Activated T-helper 17 cell treated with anti-CD3 and anti-CD28 coated beads, Interleukin-2, amount 50 U/mL, for 72 hours (primary cell): ENCODE results near the gene SS18. TPM values are rescaled to one million over a fixed set of nuclear protein-coding genes. Genes with fewer than 3 reads are reported as not detected.
"Not testable (repeated sequence)": the region's sequence is repeated elsewhere in the genome, so short reads cannot be mapped to it uniquely, and the experiment has no call there.

Experiments
- ATAC-seq: fragments of 150-1000 bp; cut with Tn5 transposase; replicated peaks from 2 replicates; pipeline ENCODE4 v1.10.0; 2021; ENCODE audit warnings: mild to moderate bottlenecking, moderate library complexity
- H3K27ac Mint-ChIP-seq: one replicate; pipeline ENCODE4 v1.8.0; 2022; ENCODE audit warnings: mixed read lengths
- H3K27me3 Mint-ChIP-seq: one replicate; pipeline ENCODE4 v1.8.0; 2022; ENCODE audit warnings: mixed read lengths
- H3K36me3 Mint-ChIP-seq: one replicate; pipeline ENCODE4 v1.8.0; 2022; ENCODE audit warnings: low read depth, mild to moderate bottlenecking, mixed read lengths
- H3K4me1 Mint-ChIP-seq: one replicate; pipeline ENCODE4 v1.8.0; 2022; ENCODE audit warnings: mixed read lengths
- H3K4me3 Mint-ChIP-seq: one replicate; pipeline ENCODE4 v1.8.0; 2022; ENCODE audit warnings: mild to moderate bottlenecking, mixed read lengths
- H3K9me3 Mint-ChIP-seq: one replicate; pipeline ENCODE4 v1.8.0; 2022; ENCODE audit warnings: mixed read lengths
- total RNA-seq, 2 donors: library from RNA; stranded (reverse); gene quantifications; one replicate each; pipeline ENCODE4 v1.2.3, GENCODE V29; 2022

The SS18 gene
- total RNA-seq = 10 to 100 TPM; 66.3 to 74.0 TPM

GRCh38 chr18:26090130-26091046 lies at the start of gene SS18:
SS18 (minus strand) TSS chr18:26090613; CDS start chr18:26090569, 44 bp downstream.
- peak; percentile 87 for ATAC-seq
- Mint-ChIP-seq H3K9me3 (no peaks in the 10 kb centered on the region), H3K27me3 (no peaks in the 10 kb centered on the region), H3K4me1 (peaks cover 19% of the 10 kb centered on the region), H3K36me3 (peaks cover 21% of the 10 kb centered on the region), H3K4me3 (peak within 1 kb of the TSS; percentile 95), H3K27ac (peak within 1 kb of the TSS; percentile 97)

- Mint-ChIP-seq H3K36me3 (no peaks in the 10 kb centered on the region), H3K4me3 (no peak overlapping the region), H3K4me1 (no peaks in the 10 kb centered on the region), H3K27ac (no peak overlapping the region), H3K27me3 (no peaks in the 10 kb centered on the region), H3K9me3 (no peaks in the 10 kb centered on the region)
- no peak for ATAC-seq
Observed at GRCh38 chr18:26135548-26135947, 45.1 kb upstream of the SS18 start.

- Mint-ChIP-seq H3K27ac (peak overlapping the region; percentile 58), H3K27me3 (no peaks in the 10 kb centered on the region), H3K4me3 (peak overlapping the region; percentile 68), H3K9me3 (no peaks in the 10 kb centered on the region), H3K4me1 (no peaks in the 10 kb centered on the region), H3K36me3 (no peaks in the 10 kb centered on the region)
- peak; percentile 40 for ATAC-seq
Observed at GRCh38 chr18:26134107-26134506, 43.7 kb upstream of the SS18 start.

GRCh38 chr18:26133652-26134051 lies 43.2 kb upstream of the SS18 start, which contains the start of gene PSMA8:
PSMA8 (plus strand) TSS chr18:26133869; CDS start chr18:26133966, 97 bp downstream.
- H3K36me3 Mint-ChIP-seq = no peaks in the 10 kb centered on the region
- peak within 1 kb of the TSS; percentile 58 for H3K27ac Mint-ChIP-seq
- H3K27me3 Mint-ChIP-seq = no peaks in the 10 kb centered on the region
- no peaks in the 10 kb centered on the region for H3K9me3 Mint-ChIP-seq
- ATAC-seq = peak; percentile 85
- H3K4me1 Mint-ChIP-seq = no peaks in the 10 kb centered on the region
- peak within 1 kb of the TSS; percentile 68 for H3K4me3 Mint-ChIP-seq

GRCh38 chr18:26128192-26128591 lies 37.8 kb upstream of the SS18 start:
- H3K4me1 Mint-ChIP-seq, ATAC-seq, H3K27ac Mint-ChIP-seq, H3K27me3 Mint-ChIP-seq, H3K36me3 Mint-ChIP-seq, H3K9me3 Mint-ChIP-seq, H3K4me3 Mint-ChIP-seq: not testable (repeated sequence)

GRCh38 chr18:26127786-26128185 lies 37.4 kb upstream of the SS18 start:
- H3K9me3 Mint-ChIP-seq = peaks cover 7% of the 10 kb centered on the region
- no peaks in the 10 kb centered on the region for H3K4me1 Mint-ChIP-seq
- ATAC-seq = no peak
- no peaks in the 10 kb centered on the region for H3K27me3 Mint-ChIP-seq
- no peak overlapping the region for H3K27ac Mint-ChIP-seq
- no peak overlapping the region for H3K4me3 Mint-ChIP-seq
- H3K36me3 Mint-ChIP-seq = no peaks in the 10 kb centered on the region

GRCh38 chr18:26121994-26122393 lies 31.6 kb upstream of the SS18 start:
- not testable (repeated sequence) for ATAC-seq, H3K27ac Mint-ChIP-seq, H3K27me3 Mint-ChIP-seq, H3K4me1 Mint-ChIP-seq, H3K36me3 Mint-ChIP-seq, H3K4me3 Mint-ChIP-seq, H3K9me3 Mint-ChIP-seq

- no peak overlapping the region for H3K4me3 Mint-ChIP-seq
- peaks cover 7% of the 10 kb centered on the region for H3K27me3 Mint-ChIP-seq
- ATAC-seq = no peak
- H3K4me1 Mint-ChIP-seq = no peaks in the 10 kb centered on the region
- H3K27ac Mint-ChIP-seq = no peak overlapping the region
- H3K9me3 Mint-ChIP-seq = peaks cover 7% of the 10 kb centered on the region
- H3K36me3 Mint-ChIP-seq = no peaks in the 10 kb centered on the region
Observed at GRCh38 chr18:26121476-26121875, 31.1 kb upstream of the SS18 start.

- H3K27ac Mint-ChIP-seq = no peak overlapping the region
- peaks cover 7% of the 10 kb centered on the region for H3K9me3 Mint-ChIP-seq
- H3K4me3 Mint-ChIP-seq = no peak overlapping the region
- peaks cover 7% of the 10 kb centered on the region for H3K27me3 Mint-ChIP-seq
- H3K36me3 Mint-ChIP-seq = no peaks in the 10 kb centered on the region
- ATAC-seq = no peak
- H3K4me1 Mint-ChIP-seq = no peaks in the 10 kb centered on the region
Observed at GRCh38 chr18:26119246-26119645, 28.8 kb upstream of the SS18 start.

- no peak overlapping the region for H3K27ac Mint-ChIP-seq
- ATAC-seq = no peak
- H3K4me1 Mint-ChIP-seq = no peaks in the 10 kb centered on the region
- no peaks in the 10 kb centered on the region for H3K9me3 Mint-ChIP-seq
- H3K4me3 Mint-ChIP-seq = no peak overlapping the region
- H3K27me3 Mint-ChIP-seq = no peaks in the 10 kb centered on the region
- no peaks in the 10 kb centered on the region for H3K36me3 Mint-ChIP-seq
Observed at GRCh38 chr18:26104035-26104434, 13.6 kb upstream of the SS18 start.

- Mint-ChIP-seq H3K27ac (no peak overlapping the region), H3K4me1 (no peaks in the 10 kb centered on the region), H3K4me3 (no peak overlapping the region), H3K27me3 (no peaks in the 10 kb centered on the region), H3K9me3 (no peaks in the 10 kb centered on the region), H3K36me3 (no peaks in the 10 kb centered on the region)
- peak; percentile 52 for ATAC-seq
Observed at GRCh38 chr18:26103579-26103978, 13.2 kb upstream of the SS18 start.

- H3K4me1 Mint-ChIP-seq = no peaks in the 10 kb centered on the region
- no peak for ATAC-seq
- no peak overlapping the region for H3K4me3 Mint-ChIP-seq
- H3K9me3 Mint-ChIP-seq = no peaks in the 10 kb centered on the region
- H3K36me3 Mint-ChIP-seq = no peaks in the 10 kb centered on the region
- no peaks in the 10 kb centered on the region for H3K27me3 Mint-ChIP-seq
- H3K27ac Mint-ChIP-seq = no peak overlapping the region
Observed at GRCh38 chr18:26097563-26097962, 7.2 kb upstream of the SS18 start.

- Mint-ChIP-seq H3K9me3 (no peaks in the 10 kb centered on the region), H3K4me3 (no peak overlapping the region), H3K27ac (no peak overlapping the region), H3K27me3 (no peaks in the 10 kb centered on the region), H3K4me1 (no peaks in the 10 kb centered on the region), H3K36me3 (no peaks in the 10 kb centered on the region)
- ATAC-seq = no peak
Observed at GRCh38 chr18:26096852-26097251, 6.4 kb upstream of the SS18 start.

- Mint-ChIP-seq H3K4me3 (peak overlapping the region; percentile 95), H3K9me3 (no peaks in the 10 kb centered on the region), H3K27ac (peak overlapping the region; percentile 97), H3K27me3 (no peaks in the 10 kb centered on the region), H3K36me3 (peaks cover 15% of the 10 kb centered on the region), H3K4me1 (peaks cover 19% of the 10 kb centered on the region)
- peak; percentile 63 for ATAC-seq
Observed at GRCh38 chr18:26091047-26091630, 726 bp upstream of the SS18 start.
